BLaER1 treated with 17β-estradiol and CSF1 and Interleukin-3, amounts not matched to agents 10 nM and 100 nM (cell line): ENCODE measurements around the gene CDK6.
"Not testable (repeated sequence)": the region's sequence is repeated elsewhere in the genome, so short reads cannot be mapped to it uniquely, and the experiment has no call there.

Source experiments
- H3K27ac ChIP-seq, 11 experiments: shearing (Covaris generic); formaldehyde crosslinking; 2 replicates each; pipeline ENCODE4 v1.8.1; 2022
- H3K27me3 ChIP-seq, 11 experiments: shearing (Covaris generic); formaldehyde crosslinking; 2 replicates each; pipeline ENCODE4 v1.8.1; 2022
- H3K36me3 ChIP-seq, 11 experiments: shearing (Covaris generic); formaldehyde crosslinking; 2 replicates each; pipeline ENCODE4 v1.8.1; 2022
- H3K4me1 ChIP-seq, 10 experiments: shearing (Covaris generic); formaldehyde crosslinking; 2 replicates each; pipeline ENCODE4 v1.8.1; 2022
- H3K4me2 ChIP-seq, 11 experiments: shearing (Covaris generic); formaldehyde crosslinking; 2 replicates each; pipeline ENCODE4 v1.8.1; 2022
- H3K4me3 ChIP-seq, 10 experiments: shearing (Covaris generic); formaldehyde crosslinking; 2 replicates each; pipeline ENCODE4 v1.8.1; 2022
- H3K9ac ChIP-seq, 11 experiments: shearing (Covaris generic); formaldehyde crosslinking; 2 replicates each; pipeline ENCODE4 v1.8.1; 2022
- H3K9me3 ChIP-seq, 11 experiments: shearing (Covaris generic); formaldehyde crosslinking; replicated peaks in 1 of 11; 2 replicates each; pipeline ENCODE4 v1.8.1; 2022
- H4K20me1 ChIP-seq, 11 experiments: shearing (Covaris generic); formaldehyde crosslinking; 2 replicates each; pipeline ENCODE4 v1.8.1; 2022
- Cebpa-rat ChIP-seq, 11 experiments: shearing (Covaris generic); IDR thresholded peaks; 2 replicates each; pipeline ENCODE4 v1.8.1; 2022

CDK6 gene

DNA sequence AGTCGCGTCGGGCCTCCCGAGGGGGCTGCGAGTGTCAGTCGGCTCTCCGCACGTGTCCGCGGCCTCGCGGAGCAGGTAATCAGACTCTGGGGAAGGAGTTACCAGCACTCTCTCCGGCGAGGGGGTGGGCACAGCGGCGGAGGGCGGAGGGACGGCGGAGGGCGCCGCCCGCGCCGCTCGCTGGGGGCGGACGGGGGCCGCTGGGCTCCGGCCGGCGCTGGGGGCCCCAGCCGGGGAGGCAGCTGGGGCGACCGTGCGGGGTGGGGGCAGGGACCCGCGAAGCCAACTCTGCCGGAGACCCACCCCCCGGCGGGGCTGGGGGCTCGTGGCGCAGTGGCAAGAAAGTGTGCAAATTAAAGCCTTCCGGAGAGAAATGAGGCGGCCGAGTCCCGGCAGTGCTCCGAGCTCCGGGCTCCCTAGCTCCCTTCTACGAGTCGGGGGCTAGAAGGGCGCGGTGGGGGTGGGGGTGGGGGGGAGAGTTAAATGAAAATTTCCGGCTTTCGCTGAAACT, at the start of gene CDK6:
TSS of gene CDK6 (minus strand) at position 85 of the 511 bp plus-strand sequence. CDS start 3,250 bp downstream, outside the sequence.
- peak within 1 kb of the TSS; percentile 70 to 88 (median 78) for H3K4me3 ChIP-seq
- H3K36me3 ChIP-seq, result no peaks in the 10 kb centered on the region
- H3K9me3 ChIP-seq, result no peaks in the 10 kb centered on the region
- peaks cover 64 to 100% (median 95%) of the 10 kb centered on the region in 11 experiments for H3K27me3 ChIP-seq
- no peak for TF ChIP-seq Cebpa-rat (IDR thresholded peaks at IDR 0.05)
- H3K4me1 ChIP-seq, result peaks cover 10 to 29% (median 20%) of the 10 kb centered on the region in 10 experiments
- H3K9ac ChIP-seq, result peak within 1 kb of the TSS; percentile 78 to 87 (median 82)
- peak within 1 kb of the TSS; percentile 86 to 99 (median 94) for H3K4me2 ChIP-seq
- H3K27ac ChIP-seq, result peak within 1 kb of the TSS; percentile 36 to 86 (median 79); a peak in 21 of 22 replicates
- H4K20me1 ChIP-seq, result peaks cover 0 to 19% (median 0%) of the 10 kb centered on the region in 11 experiments; a peak in 6 of 22 replicates

DNA sequence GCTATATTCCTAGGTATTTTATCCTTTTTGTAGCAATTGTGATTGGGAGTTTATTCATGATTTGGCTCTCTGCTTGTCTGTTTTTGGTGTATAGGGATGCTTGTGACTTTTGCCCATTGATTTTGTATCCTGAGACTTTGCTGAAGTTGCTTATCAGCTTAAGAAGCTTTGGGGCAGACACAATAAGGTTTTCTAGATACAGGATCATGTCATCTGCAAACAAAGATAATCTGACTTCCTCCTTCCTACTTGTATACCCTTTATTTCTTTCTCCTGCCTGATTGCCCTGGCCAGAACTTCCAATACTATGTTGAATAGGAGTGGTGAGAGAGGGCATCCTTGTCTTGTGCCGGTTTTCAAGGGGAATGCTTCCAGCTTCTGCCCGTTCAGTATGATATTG, 49.7 kb upstream of the CDK6 start:
- not testable (repeated sequence) for H3K4me3 ChIP-seq, H3K4me1 ChIP-seq, H3K4me2 ChIP-seq, H3K27me3 ChIP-seq, H4K20me1 ChIP-seq, H3K9ac ChIP-seq, H3K36me3 ChIP-seq, H3K27ac ChIP-seq
- peaks cover 44 to 67% (median 49%) of the 10 kb centered on the region in 11 experiments for H3K9me3 ChIP-seq

DNA sequence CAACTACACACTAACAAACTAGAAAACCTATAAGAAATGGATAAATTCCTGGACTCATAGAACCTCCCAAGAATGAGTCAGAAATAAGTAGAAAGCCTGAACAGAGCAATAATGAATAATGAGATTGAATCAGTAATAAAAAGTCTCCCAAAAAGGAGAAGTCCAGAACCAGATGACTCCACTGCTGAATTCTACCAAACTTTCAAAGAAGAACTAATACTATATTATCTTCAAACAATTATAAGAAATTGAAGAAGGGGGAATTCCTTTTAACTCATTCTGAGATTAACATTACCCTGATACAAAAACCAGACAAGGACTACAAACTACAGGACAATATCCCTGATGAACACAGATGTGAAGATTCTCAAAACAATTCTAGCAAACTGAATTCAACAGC, 47.8 kb upstream of the CDK6 start:
- Histone ChIP-seq H3K27ac (no peak overlapping the region), H3K9ac (no peak overlapping the region), H3K4me3 (no peak overlapping the region), H3K36me3 (no peaks in the 10 kb centered on the region), H3K4me1 (no peaks in the 10 kb centered on the region), H3K4me2 (no peak overlapping the region), H4K20me1 (no peaks in the 10 kb centered on the region), H3K9me3 (peaks cover 46 to 64% (median 54%) of the 10 kb centered on the region in 11 experiments), H3K27me3 (no peaks in the 10 kb centered on the region)
- TF ChIP-seq Cebpa-rat (IDR thresholded peaks at IDR 0.05), result no peak

DNA sequence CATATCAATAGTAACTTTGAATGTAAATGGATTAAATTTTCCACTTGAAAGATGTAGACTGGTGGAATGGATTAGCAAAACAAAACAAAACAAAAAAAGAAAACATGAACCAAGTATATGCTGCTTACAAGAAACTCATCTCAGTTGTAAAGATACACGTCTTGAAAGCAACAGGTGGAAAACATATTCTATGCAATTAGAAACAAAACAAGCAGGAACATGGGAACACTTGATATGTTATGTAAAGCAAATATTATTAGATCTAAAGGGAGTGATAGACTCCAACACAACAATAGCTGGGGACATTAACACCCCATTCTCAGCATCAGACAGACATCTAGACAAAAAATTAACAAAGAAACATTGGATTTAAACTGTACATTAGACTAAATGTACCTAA, 46.4 kb upstream of the CDK6 start:
- no peak overlapping the region for H3K4me2 ChIP-seq
- H3K4me3 ChIP-seq, result no peak overlapping the region
- H3K9me3 ChIP-seq, result peaks cover 33 to 50% (median 40%) of the 10 kb centered on the region in 11 experiments
- no peaks in the 10 kb centered on the region for H3K4me1 ChIP-seq
- H3K27ac ChIP-seq, result no peak overlapping the region
- no peaks in the 10 kb centered on the region for H4K20me1 ChIP-seq
- no peaks in the 10 kb centered on the region for H3K27me3 ChIP-seq
- no peaks in the 10 kb centered on the region for H3K36me3 ChIP-seq
- H3K9ac ChIP-seq, result no peak overlapping the region
- no peak for TF ChIP-seq Cebpa-rat (IDR thresholded peaks at IDR 0.05)

DNA sequence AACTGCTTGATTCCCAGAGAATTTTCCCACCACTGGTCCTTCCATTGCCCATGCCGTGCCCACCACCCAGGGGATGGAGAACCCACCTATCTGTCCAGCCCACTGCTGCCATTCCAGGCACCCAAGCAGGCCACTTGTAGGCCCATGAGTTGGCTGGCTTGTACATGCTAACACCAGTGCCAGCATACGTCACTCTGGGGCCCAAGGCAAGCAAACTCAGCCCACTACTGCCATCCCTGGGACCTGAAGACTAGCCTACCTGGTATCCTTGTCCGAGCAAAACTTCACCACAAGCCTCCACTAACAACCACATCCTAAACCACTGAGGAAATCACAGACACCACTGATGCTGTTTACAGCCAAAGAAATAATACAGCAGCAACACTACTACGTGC, 44.7 kb upstream of the CDK6 start:
- H3K4me2 ChIP-seq, result no peak overlapping the region
- H4K20me1 ChIP-seq, result no peaks in the 10 kb centered on the region
- TF ChIP-seq Cebpa-rat (IDR thresholded peaks at IDR 0.05), result no peak
- no peaks in the 10 kb centered on the region for H3K27me3 ChIP-seq
- no peak overlapping the region for H3K4me3 ChIP-seq
- H3K9me3 ChIP-seq, result peaks cover 19 to 33% (median 26%) of the 10 kb centered on the region in 11 experiments; a peak in 21 of 22 replicates
- no peak overlapping the region for H3K27ac ChIP-seq
- H3K36me3 ChIP-seq, result no peaks in the 10 kb centered on the region
- peaks cover 0 to 15% (median 0%) of the 10 kb centered on the region in 10 experiments; a peak in 5 of 20 replicates for H3K4me1 ChIP-seq
- H3K9ac ChIP-seq, result no peak overlapping the region

DNA sequence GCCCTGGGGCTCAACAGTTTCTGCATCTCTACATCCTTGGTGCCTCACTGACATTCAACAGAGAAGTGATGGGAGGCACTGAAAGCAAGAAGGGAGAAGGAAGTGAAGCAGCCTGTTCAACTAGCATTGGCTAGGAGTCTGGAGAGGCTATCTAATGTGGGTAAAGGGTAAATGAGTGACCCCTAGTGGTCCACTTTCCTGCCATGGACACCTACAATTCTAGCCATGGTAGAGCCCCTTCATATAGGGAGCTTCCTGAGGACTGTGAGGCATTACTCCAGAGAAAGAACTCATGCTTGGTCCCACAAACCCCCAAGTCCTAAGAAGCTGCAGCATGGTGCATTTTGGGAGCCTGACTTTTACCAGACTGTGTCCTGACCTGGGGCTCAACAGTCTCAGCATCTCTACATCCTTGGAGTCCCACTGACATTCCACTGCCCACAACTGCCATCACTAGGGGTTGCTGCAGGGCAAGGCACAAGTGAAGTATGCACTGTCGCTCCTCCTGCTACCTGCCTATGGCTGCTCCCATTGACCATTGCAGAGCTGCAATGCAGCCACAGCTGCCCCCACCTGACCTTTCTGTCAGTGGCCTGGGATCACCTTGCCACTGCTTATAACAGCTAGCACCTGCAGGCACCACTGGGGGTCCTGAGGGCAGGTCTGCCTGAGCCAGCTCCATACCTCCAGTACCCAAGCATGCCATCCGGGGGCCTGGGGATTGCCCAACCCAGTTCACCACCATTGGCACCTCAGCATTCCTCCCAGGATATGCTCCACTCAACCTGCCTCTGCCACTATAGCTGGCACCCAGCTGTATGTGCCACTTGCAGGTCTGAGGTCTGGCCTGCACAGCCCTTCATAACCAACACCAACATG, 44.1 kb upstream of the CDK6 start:
- Histone ChIP-seq H3K4me1 (peaks cover 0 to 21% (median 0%) of the 10 kb centered on the region in 10 experiments; a peak in 5 of 20 replicates), H3K4me2 (no peak overlapping the region), H3K36me3 (no peaks in the 10 kb centered on the region), H4K20me1 (no peaks in the 10 kb centered on the region), H3K9ac (no peak overlapping the region), H3K9me3 (peaks cover 19 to 31% (median 25%) of the 10 kb centered on the region in 11 experiments; a peak in 21 of 22 replicates), H3K27ac (no peak overlapping the region), H3K4me3 (no peak overlapping the region), H3K27me3 (no peaks in the 10 kb centered on the region)
- TF ChIP-seq Cebpa-rat (IDR thresholded peaks at IDR 0.05), result no peak

DNA sequence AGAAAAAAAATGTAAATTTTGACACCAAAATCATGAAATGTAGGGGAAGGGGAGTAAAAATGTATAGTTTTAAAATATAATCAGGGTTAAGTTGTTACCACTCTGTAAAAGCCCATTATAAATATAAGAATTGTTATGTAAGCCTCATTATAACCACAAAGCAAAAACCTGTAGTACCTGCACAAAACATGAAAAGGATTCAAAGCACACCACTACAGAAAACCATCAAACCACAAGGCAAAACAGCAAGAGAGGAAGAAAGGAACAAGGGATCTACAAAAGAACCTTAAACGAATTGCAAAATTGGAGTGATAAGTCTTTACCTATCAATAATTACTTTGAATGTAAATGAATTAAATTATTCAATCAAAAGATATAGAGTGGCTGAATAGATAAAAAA, 41.0 kb upstream of the CDK6 start:
- no peaks in the 10 kb centered on the region for H4K20me1 ChIP-seq
- no peak for TF ChIP-seq Cebpa-rat (IDR thresholded peaks at IDR 0.05)
- no peak overlapping the region; a peak in 1 of 22 replicates for H3K4me2 ChIP-seq
- peaks cover 0 to 27% (median 0%) of the 10 kb centered on the region in 10 experiments; a peak in 5 of 20 replicates for H3K4me1 ChIP-seq
- peaks cover 12 to 19% (median 16%) of the 10 kb centered on the region in 11 experiments; a peak in 20 of 22 replicates for H3K9me3 ChIP-seq
- H3K4me3 ChIP-seq, result no peak overlapping the region
- no peak overlapping the region for H3K9ac ChIP-seq
- no peak overlapping the region for H3K27ac ChIP-seq
- no peaks in the 10 kb centered on the region for H3K36me3 ChIP-seq
- no peaks in the 10 kb centered on the region for H3K27me3 ChIP-seq

DNA sequence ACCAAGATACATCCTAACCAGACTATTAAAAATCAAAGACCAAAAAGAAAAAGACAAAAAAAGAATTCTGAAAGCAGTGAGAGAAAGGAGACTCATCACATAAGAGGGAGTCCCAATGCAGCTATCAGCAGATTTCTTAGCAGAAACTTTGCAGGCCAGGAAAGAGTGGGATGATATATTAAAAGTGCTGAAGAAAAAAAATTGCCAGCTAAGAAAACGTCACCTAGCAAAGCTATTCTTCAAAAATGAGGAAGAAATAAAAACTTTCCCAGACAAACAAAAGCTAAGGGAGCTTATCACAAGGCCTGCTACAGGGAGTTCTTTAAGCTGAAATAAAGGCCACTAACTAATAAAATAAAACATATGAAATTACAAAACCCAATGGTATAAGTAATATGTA, 40.5 kb upstream of the CDK6 start:
- Histone ChIP-seq H3K4me3 (no peak overlapping the region), H3K27ac (no peak overlapping the region)

DNA sequence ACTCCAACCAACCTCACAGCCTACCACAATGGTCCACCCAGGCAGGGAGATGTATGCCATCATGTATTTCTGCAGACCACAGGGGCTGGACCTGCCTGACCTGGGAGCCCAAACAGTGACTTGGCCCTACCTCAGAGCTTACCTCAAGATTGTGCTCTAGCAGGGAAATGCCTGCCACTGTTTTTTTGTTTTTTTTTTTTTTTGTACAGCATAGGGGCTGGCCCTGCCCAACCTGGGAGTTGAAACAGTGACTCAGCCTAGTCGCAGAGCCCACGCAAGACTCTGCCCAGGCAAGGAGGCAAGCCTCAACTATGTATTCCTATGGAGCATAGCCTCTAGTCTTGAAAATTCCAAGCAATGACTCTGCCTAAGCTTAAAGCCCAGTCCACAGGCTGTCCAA, 39.3 kb upstream of the CDK6 start:
- Histone ChIP-seq H3K4me1 (peaks cover 0 to 27% (median 0%) of the 10 kb centered on the region in 10 experiments; a peak in 5 of 20 replicates), H3K9ac (no peak overlapping the region), H4K20me1 (no peaks in the 10 kb centered on the region), H3K36me3 (no peaks in the 10 kb centered on the region), H3K27ac (no peak overlapping the region), H3K9me3 (peaks cover 1 to 7% (median 3%) of the 10 kb centered on the region in 11 experiments; a peak in 12 of 22 replicates), H3K4me2 (peak overlapping the region in 2 of 11 experiments; percentile 40 to 53; a peak in 4 of 22 replicates), H3K27me3 (no peaks in the 10 kb centered on the region), H3K4me3 (no peak overlapping the region)
- TF ChIP-seq Cebpa-rat (IDR thresholded peaks at IDR 0.05), result no peak

More for the DNA sequence above, 40.5 kb upstream of the CDK6 start:
- peak overlapping the region in 3 of 11 experiments; percentile 10 to 40 (median 38); a peak in 3 of 22 replicates for H3K4me2 ChIP-seq
- H3K4me1 ChIP-seq, result peaks cover 0 to 27% (median 0%) of the 10 kb centered on the region in 10 experiments; a peak in 5 of 20 replicates
- H3K9ac ChIP-seq, result peak overlapping the region in 1 of 11 experiments; percentile 42; a peak in 1 of 22 replicates
- no peaks in the 10 kb centered on the region for H3K27me3 ChIP-seq
- no peak for TF ChIP-seq Cebpa-rat (IDR thresholded peaks at IDR 0.05)
- H3K9me3 ChIP-seq, result peaks cover 8 to 14% (median 12%) of the 10 kb centered on the region in 11 experiments; a peak in 16 of 22 replicates
- no peaks in the 10 kb centered on the region for H4K20me1 ChIP-seq
- no peaks in the 10 kb centered on the region for H3K36me3 ChIP-seq
